Measurements from ENCODE around the gene ZMIZ2. TPM values are rescaled to one million over a fixed set of nuclear protein-coding genes. Genes with fewer than 3 reads are reported as not detected.
"Not testable (repeated sequence)": the region's sequence is repeated elsewhere in the genome, so short reads cannot be mapped to it uniquely, and the experiment has no call there.

The ZMIZ2 gene
- total RNA-seq, 2 experiments from 2014 or later, result 84.7 to 92.3 TPM

- intact Hi-C loops (cut with micrococcal nuclease), result no loop called here
- H3K27me3 Mint-ChIP-seq, result no peaks in the 10 kb centered on the region
- ChIA-PET POLR2A (no interaction called here), CTCF (no interaction called here)
- H3K4me3 Mint-ChIP-seq, result no peak overlapping the region
- no peak for DNase-seq
- H3K27ac Mint-ChIP-seq, result no peak overlapping the region
- H3K9me3 Mint-ChIP-seq, result no peaks in the 10 kb centered on the region
- H3K4me1 Mint-ChIP-seq (ENCODE audit: low read depth), result peaks cover 14% of the 10 kb centered on the region
- H3K36me3 Mint-ChIP-seq, result peaks cover 9% of the 10 kb centered on the region
These were observed 37.1 kb upstream of the ZMIZ2 start for GRCh38 chr7:44711528-44711927.

GRCh38 chr7:44712012-44712411, 36.6 kb upstream of the ZMIZ2 start:
- Mint-ChIP-seq H3K4me1 (ENCODE audit: low read depth) (peaks cover 14% of the 10 kb centered on the region), H3K27me3 (no peaks in the 10 kb centered on the region), H3K36me3 (peaks cover 9% of the 10 kb centered on the region), H3K4me3 (no peak overlapping the region), H3K9me3 (no peaks in the 10 kb centered on the region), H3K27ac (no peak overlapping the region)
- no peak for DNase-seq
- intact Hi-C loops (cut with micrococcal nuclease), result no loop called here
- ChIA-PET POLR2A (no interaction called here), CTCF (no interaction called here)

GRCh38 chr7:44713141-44713540, 35.5 kb upstream of the ZMIZ2 start:
- intact Hi-C loops (cut with micrococcal nuclease), result no loop called here
- POLR2A ChIA-PET, result no interaction called here
- Mint-ChIP-seq H3K27me3 (no peaks in the 10 kb centered on the region), H3K4me3 (no peak overlapping the region), H3K27ac (no peak overlapping the region), H3K36me3 (peaks cover 4% of the 10 kb centered on the region), H3K4me1 (ENCODE audit: low read depth) (peaks cover 14% of the 10 kb centered on the region), H3K9me3 (no peaks in the 10 kb centered on the region)
- no peak for DNase-seq
- CTCF ChIA-PET, result no interaction called here

- H3K27ac Mint-ChIP-seq, result no peak overlapping the region
- H3K9me3 Mint-ChIP-seq, result no peaks in the 10 kb centered on the region
- H3K27me3 Mint-ChIP-seq, result no peaks in the 10 kb centered on the region
- intact Hi-C loops (cut with micrococcal nuclease), result no loop called here
- peaks cover 4% of the 10 kb centered on the region for H3K36me3 Mint-ChIP-seq
- no peak overlapping the region for H3K4me3 Mint-ChIP-seq
- no peak for DNase-seq
- ChIA-PET CTCF (interaction anchor here (0.6 kb wide), 1 partner anchor 42 kb away, joined by 4 read pairs; no protein-coding TSS in a partner anchor), POLR2A (interaction anchor here (0.6 kb wide), 1 partner anchor 90 kb away, joined by 3 read pairs; no protein-coding TSS in a partner anchor)
- H3K4me1 Mint-ChIP-seq (ENCODE audit: low read depth), result peaks cover 14% of the 10 kb centered on the region
These were observed 34.8 kb upstream of the ZMIZ2 start for GRCh38 chr7:44713680-44714335.

GRCh38 chr7:44716205-44716604, 32.4 kb upstream of the ZMIZ2 start:
- H3K4me3 Mint-ChIP-seq, result no peak overlapping the region
- no peaks in the 10 kb centered on the region for H3K27me3 Mint-ChIP-seq
- no peak for DNase-seq
- peaks cover 3% of the 10 kb centered on the region for H3K9me3 Mint-ChIP-seq
- H3K4me1 Mint-ChIP-seq (ENCODE audit: low read depth), result peaks cover 14% of the 10 kb centered on the region
- H3K36me3 Mint-ChIP-seq, result no peaks in the 10 kb centered on the region
- CTCF ChIA-PET, result no interaction called here
- POLR2A ChIA-PET, result interaction anchor here (0.6 kb wide), 1 partner anchor 16 kb away, joined by 3 read pairs; no protein-coding TSS in a partner anchor
- no peak overlapping the region for H3K27ac Mint-ChIP-seq
- intact Hi-C loops (cut with micrococcal nuclease), result no loop called here

GRCh38 chr7:44720301-44720700, 28.3 kb upstream of the ZMIZ2 start:
- Mint-ChIP-seq H3K36me3 (no peaks in the 10 kb centered on the region), H3K27me3 (no peaks in the 10 kb centered on the region), H3K9me3 (peaks cover 8% of the 10 kb centered on the region), H3K4me1 (ENCODE audit: low read depth) (no peaks in the 10 kb centered on the region), H3K4me3 (no peak overlapping the region), H3K27ac (no peak overlapping the region)
- intact Hi-C loops (cut with micrococcal nuclease), result no loop called here
- ChIA-PET CTCF (no interaction called here), POLR2A (no interaction called here)
- DNase-seq, result no peak

GRCh38 chr7:44724276-44724675, 24.4 kb upstream of the ZMIZ2 start:
- CTCF ChIA-PET, result no interaction called here
- POLR2A ChIA-PET, result no interaction called here
- intact Hi-C loops (cut with micrococcal nuclease), result no loop called here
- Mint-ChIP-seq H3K27ac (no peak overlapping the region), H3K4me3 (no peak overlapping the region), H3K36me3 (no peaks in the 10 kb centered on the region), H3K4me1 (ENCODE audit: low read depth) (no peaks in the 10 kb centered on the region), H3K9me3 (peaks cover 8% of the 10 kb centered on the region), H3K27me3 (no peaks in the 10 kb centered on the region)
- DNase-seq, result no peak

- CTCF ChIA-PET; POLR2A ChIA-PET; H3K27me3 Mint-ChIP-seq; DNase-seq; H3K4me1 Mint-ChIP-seq (ENCODE audit: low read depth); H3K9me3 Mint-ChIP-seq; intact Hi-C loops (cut with micrococcal nuclease); H3K4me3 Mint-ChIP-seq; H3K27ac Mint-ChIP-seq; H3K36me3 Mint-ChIP-seq: not testable (repeated sequence)
These were observed 22.4 kb upstream of the ZMIZ2 start for GRCh38 chr7:44726250-44726649.

GRCh38 chr7:44727158-44727936, 21.3 kb upstream of the ZMIZ2 start:
- intact Hi-C loops (cut with micrococcal nuclease), result no loop called here
- Mint-ChIP-seq H3K27me3 (no peaks in the 10 kb centered on the region), H3K36me3 (no peaks in the 10 kb centered on the region), H3K4me1 (ENCODE audit: low read depth) (no peaks in the 10 kb centered on the region), H3K9me3 (no peaks in the 10 kb centered on the region), H3K4me3 (no peak overlapping the region), H3K27ac (no peak overlapping the region)
- no peak for DNase-seq
- POLR2A ChIA-PET, result no interaction called here
- CTCF ChIA-PET, result no interaction called here

GRCh38 chr7:44727937-44728262, 20.7 kb upstream of the ZMIZ2 start:
- Mint-ChIP-seq H3K27ac (no peak overlapping the region), H3K27me3 (no peaks in the 10 kb centered on the region), H3K4me1 (ENCODE audit: low read depth) (no peaks in the 10 kb centered on the region), H3K36me3 (no peaks in the 10 kb centered on the region), H3K4me3 (no peak overlapping the region), H3K9me3 (no peaks in the 10 kb centered on the region)
- intact Hi-C loops (cut with micrococcal nuclease), result no loop called here
- POLR2A ChIA-PET, result no interaction called here
- CTCF ChIA-PET, result no interaction called here
- no peak for DNase-seq

- intact Hi-C loops (cut with micrococcal nuclease), result no loop called here
- no peaks in the 10 kb centered on the region for H3K27me3 Mint-ChIP-seq
- H3K36me3 Mint-ChIP-seq, result no peaks in the 10 kb centered on the region
- DNase-seq, result no peak
- CTCF ChIA-PET, result interaction anchor here (1.3 kb wide), 1 partner anchor 20 kb away, joined by 4 read pairs; no protein-coding TSS in a partner anchor
- no peaks in the 10 kb centered on the region for H3K9me3 Mint-ChIP-seq
- H3K4me1 Mint-ChIP-seq (ENCODE audit: low read depth), result peaks cover 12% of the 10 kb centered on the region
- H3K4me3 Mint-ChIP-seq, result no peak overlapping the region
- POLR2A ChIA-PET, result no interaction called here
- H3K27ac Mint-ChIP-seq, result no peak overlapping the region
These were observed 18.6 kb upstream of the ZMIZ2 start for GRCh38 chr7:44729949-44730590.

- H3K27ac Mint-ChIP-seq, POLR2A ChIA-PET: not testable (repeated sequence)
These were observed 15.7 kb upstream of the ZMIZ2 start for GRCh38 chr7:44732971-44733370.

More at GRCh38 chr7:44732971-44733370, 15.7 kb upstream of the ZMIZ2 start:
- H3K36me3 Mint-ChIP-seq; H3K27me3 Mint-ChIP-seq; CTCF ChIA-PET; H3K4me3 Mint-ChIP-seq; intact Hi-C loops (cut with micrococcal nuclease); DNase-seq; H3K9me3 Mint-ChIP-seq: not testable (repeated sequence)
- H3K4me1 Mint-ChIP-seq (ENCODE audit: low read depth), result peaks cover 19% of the 10 kb centered on the region
